Measurements from ENCODE around the gene HSD11B1. TPM values are rescaled to one million over a fixed set of nuclear protein-coding genes. Genes with fewer than 3 reads are reported as not detected.

The HSD11B1 gene
- total RNA-seq, 1 donor, result 0.10 TPM

DNA sequence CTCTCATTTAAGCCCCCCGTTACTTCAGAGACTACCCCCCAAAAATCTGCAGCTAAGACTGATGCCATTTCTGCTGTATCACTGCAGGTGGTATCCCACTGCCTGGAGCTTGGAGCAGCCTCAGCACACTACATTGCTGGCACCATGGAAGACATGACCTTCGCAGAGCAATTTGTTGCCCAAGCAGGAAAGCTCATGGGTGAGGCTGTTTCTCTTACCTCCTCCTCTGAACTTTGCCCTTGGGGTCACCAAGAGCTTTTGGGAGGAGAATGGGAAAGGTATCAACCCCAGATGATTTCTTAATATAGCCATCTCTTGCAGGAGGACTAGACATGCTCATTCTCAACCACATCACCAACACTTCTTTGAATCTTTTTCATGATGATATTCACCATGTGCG, 2.0 kb downstream of the HSD11B1 start:
- H3K27me3 ChIP-seq (ENCODE audit: insufficient read depth, low read length), result no peaks in the 10 kb centered on the region
- H3K4me3 ChIP-seq (ENCODE audit: low read length), result no peak overlapping the region
- no peaks in the 10 kb centered on the region for H3K9me3 ChIP-seq (ENCODE audit: low read depth, low read length)
- peaks cover 15% of the 10 kb centered on the region for H3K4me1 ChIP-seq (ENCODE audit: insufficient read depth, low read length)

DNA sequence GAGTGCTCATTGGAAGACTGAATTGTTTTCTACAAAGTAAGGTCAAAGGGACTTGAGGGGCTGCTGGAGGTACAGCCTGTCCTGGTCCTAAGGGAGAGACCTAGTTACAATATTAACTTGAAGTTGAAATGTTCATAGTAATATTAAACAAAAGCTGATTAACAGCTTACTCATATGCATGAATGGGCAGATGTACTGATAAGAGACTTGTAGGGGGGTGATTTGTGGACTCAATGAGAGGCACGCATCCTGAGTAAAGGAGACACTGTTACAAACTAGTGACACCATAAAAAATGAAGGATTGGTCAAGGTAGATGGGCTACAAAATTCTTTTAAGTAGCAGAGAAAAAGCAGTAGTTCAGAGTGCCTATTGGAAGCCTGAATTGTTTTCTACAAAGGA, 2.7 kb downstream of the HSD11B1 start:
- Histone ChIP-seq H3K9me3 (ENCODE audit: low read depth, low read length) (no peaks in the 10 kb centered on the region), H3K4me3 (ENCODE audit: low read length) (no peak overlapping the region), H3K27me3 (ENCODE audit: insufficient read depth, low read length) (no peaks in the 10 kb centered on the region), H3K4me1 (ENCODE audit: insufficient read depth, low read length) (peaks cover 15% of the 10 kb centered on the region)

DNA sequence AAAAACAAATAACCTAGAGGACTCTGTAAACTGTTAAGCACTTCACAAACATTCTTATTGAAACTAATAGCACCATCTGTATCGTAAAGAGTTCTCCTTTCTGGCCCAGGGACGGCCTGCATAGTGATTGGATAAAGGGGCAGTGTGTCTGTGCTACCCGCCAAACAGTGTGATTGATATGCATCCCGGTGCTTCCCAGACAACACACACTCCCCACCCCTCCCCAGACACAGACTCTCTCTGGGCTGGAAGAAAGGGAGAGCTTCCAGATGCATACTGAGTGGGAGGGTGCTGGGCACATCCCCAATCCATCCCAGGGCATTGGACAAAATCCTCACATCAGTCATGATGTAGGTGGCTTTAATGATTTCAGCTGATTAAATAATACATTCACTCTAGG, 3.7 kb downstream of the HSD11B1 start:
- Histone ChIP-seq H3K9me3 (ENCODE audit: low read depth, low read length) (no peaks in the 10 kb centered on the region), H3K4me3 (ENCODE audit: low read length) (no peak overlapping the region), H3K27me3 (ENCODE audit: insufficient read depth, low read length) (no peaks in the 10 kb centered on the region), H3K4me1 (ENCODE audit: insufficient read depth, low read length) (peaks cover 15% of the 10 kb centered on the region)

GRCh38 chr1:209710093-209710492, 5.4 kb downstream of the HSD11B1 start:
- no peak overlapping the region for H3K4me3 ChIP-seq (ENCODE audit: low read length)
- no peaks in the 10 kb centered on the region for H3K4me1 ChIP-seq (ENCODE audit: insufficient read depth, low read length)

DNA sequence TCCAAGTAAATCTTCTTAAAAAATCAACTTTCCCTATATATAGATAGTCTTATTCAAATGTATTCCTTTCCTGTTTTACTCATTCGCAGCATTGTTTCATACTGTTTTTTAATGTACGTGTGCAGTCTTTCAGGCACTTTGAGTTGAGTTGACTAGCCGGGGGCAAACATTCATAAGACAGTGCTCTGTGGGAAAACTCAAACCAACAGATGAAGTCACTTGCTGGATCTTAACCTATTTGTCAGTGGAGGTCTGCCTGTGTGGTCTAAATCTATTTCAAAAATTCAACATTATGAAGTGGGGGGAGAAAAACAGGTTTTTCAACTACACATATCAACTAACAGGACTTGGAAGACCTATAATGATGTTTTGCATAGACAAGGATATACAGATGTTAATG, 6.2 kb downstream of the HSD11B1 start:
- Histone ChIP-seq H3K4me3 (ENCODE audit: low read length) (no peak overlapping the region), H3K4me1 (ENCODE audit: insufficient read depth, low read length) (no peaks in the 10 kb centered on the region), H3K9me3 (ENCODE audit: low read depth, low read length) (no peaks in the 10 kb centered on the region), H3K27me3 (ENCODE audit: insufficient read depth, low read length) (no peaks in the 10 kb centered on the region)

More at GRCh38 chr1:209710093-209710492, 5.4 kb downstream of the HSD11B1 start:
- Histone ChIP-seq H3K9me3 (ENCODE audit: low read depth, low read length) (no peaks in the 10 kb centered on the region), H3K27me3 (ENCODE audit: insufficient read depth, low read length) (no peaks in the 10 kb centered on the region)

DNA sequence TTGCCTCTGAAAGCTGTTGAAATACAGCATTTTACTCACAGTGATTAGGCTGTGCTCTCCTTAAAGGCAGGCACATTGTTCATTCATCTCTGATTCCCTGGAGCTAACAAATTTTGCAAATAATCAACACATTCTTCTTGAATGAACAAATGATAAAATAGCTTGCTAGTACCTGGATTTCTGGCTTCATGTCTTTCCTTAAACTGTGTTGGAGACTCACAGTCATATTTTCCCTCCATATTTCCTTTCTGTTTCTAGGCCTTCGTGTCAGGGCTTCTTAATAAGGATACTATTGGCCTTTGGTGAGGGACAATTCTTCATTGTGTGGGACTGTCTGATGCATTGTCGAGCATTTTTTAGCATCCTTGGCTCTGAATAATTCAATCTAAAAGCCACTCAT, 9.7 kb downstream of the HSD11B1 start:
- Histone ChIP-seq H3K9me3 (ENCODE audit: low read depth, low read length) (no peaks in the 10 kb centered on the region), H3K4me1 (ENCODE audit: insufficient read depth, low read length) (no peaks in the 10 kb centered on the region), H3K27me3 (ENCODE audit: insufficient read depth, low read length) (no peaks in the 10 kb centered on the region), H3K4me3 (ENCODE audit: low read length) (no peak overlapping the region)

- no peaks in the 10 kb centered on the region for H3K9me3 ChIP-seq (ENCODE audit: low read depth, low read length)
- no peak overlapping the region for H3K4me3 ChIP-seq (ENCODE audit: low read length)
- no peaks in the 10 kb centered on the region for H3K4me1 ChIP-seq (ENCODE audit: insufficient read depth, low read length)
- no peaks in the 10 kb centered on the region for H3K27me3 ChIP-seq (ENCODE audit: insufficient read depth, low read length)
These were observed 10.7 kb downstream of the HSD11B1 start for GRCh38 chr1:209715314-209715713.

DNA sequence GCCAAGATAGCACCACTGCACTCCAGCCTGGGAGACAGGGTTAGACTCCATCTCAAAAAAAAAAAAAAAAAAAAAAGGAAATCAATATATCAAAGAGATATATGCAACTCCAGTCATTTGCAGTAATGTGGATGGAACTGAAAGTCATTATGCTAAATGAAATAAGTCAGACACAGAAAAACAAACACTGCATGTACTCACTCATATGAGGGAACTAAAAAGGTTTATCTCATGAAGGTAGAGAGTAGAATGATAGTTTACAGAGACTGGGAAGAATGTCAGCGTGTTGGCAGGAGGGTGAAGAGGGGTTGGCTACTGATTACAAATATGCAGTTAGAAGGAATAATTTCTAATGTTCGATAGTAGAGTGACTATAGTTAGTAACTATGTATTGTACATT, 13.2 kb downstream of the HSD11B1 start:
- no peak overlapping the region for H3K4me3 ChIP-seq (ENCODE audit: low read length)
- H3K4me1 ChIP-seq (ENCODE audit: insufficient read depth, low read length), result no peaks in the 10 kb centered on the region
- no peaks in the 10 kb centered on the region for H3K27me3 ChIP-seq (ENCODE audit: insufficient read depth, low read length)
- no peaks in the 10 kb centered on the region for H3K9me3 ChIP-seq (ENCODE audit: low read depth, low read length)

DNA sequence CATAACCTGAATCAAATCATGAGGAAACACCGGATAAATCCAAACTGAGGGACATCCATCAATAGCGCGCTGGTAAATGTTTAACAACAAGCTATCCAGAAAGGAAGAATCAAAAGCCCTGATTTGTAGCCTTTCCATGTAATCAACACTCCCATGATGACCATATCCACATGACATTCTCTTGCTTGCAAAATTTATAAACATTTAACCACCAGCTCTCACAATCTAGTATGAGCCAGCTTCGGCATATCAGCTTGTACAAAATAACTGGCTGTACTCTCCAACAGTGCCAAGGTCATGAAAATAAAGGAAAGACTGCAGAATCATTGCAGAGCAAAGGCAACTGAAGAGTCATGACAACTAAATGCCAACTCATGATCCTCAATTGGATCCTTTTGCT, 15.7 kb downstream of the HSD11B1 start:
- Histone ChIP-seq H3K27me3 (ENCODE audit: insufficient read depth, low read length) (no peaks in the 10 kb centered on the region), H3K9me3 (ENCODE audit: low read depth, low read length) (no peaks in the 10 kb centered on the region), H3K4me3 (ENCODE audit: low read length) (no peak overlapping the region), H3K4me1 (ENCODE audit: insufficient read depth, low read length) (no peaks in the 10 kb centered on the region)

DNA sequence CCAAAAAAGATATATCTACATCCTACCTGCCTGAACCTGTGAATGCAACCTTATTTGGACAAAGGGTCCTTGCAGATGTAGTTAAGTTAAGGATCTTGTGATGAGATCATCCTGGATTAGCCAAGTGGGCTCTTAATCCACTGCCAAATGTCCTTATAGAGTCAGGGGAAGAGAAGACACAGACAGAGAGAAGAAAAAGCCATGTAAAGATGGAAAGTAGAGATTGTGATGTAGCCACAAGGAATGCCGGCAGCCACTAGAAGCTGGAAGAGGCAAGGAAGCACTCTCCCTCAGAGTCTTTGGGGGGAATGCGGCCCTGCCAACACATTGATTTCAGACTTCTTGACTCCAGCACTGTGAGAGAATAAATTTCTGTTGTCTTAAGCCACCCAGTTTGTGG, 16.2 kb downstream of the HSD11B1 start:
- H3K27me3 ChIP-seq (ENCODE audit: insufficient read depth, low read length), result no peaks in the 10 kb centered on the region
- H3K4me1 ChIP-seq (ENCODE audit: insufficient read depth, low read length), result no peaks in the 10 kb centered on the region
- H3K4me3 ChIP-seq (ENCODE audit: low read length), result no peak overlapping the region
- H3K9me3 ChIP-seq (ENCODE audit: low read depth, low read length), result no peaks in the 10 kb centered on the region

- Histone ChIP-seq H3K9me3 (ENCODE audit: low read depth, low read length) (no peaks in the 10 kb centered on the region), H3K4me1 (ENCODE audit: insufficient read depth, low read length) (no peaks in the 10 kb centered on the region), H3K27me3 (ENCODE audit: insufficient read depth, low read length) (no peaks in the 10 kb centered on the region), H3K4me3 (ENCODE audit: low read length) (no peak overlapping the region)
These were observed 16.7 kb downstream of the HSD11B1 start for GRCh38 chr1:209721323-209721722.

DNA sequence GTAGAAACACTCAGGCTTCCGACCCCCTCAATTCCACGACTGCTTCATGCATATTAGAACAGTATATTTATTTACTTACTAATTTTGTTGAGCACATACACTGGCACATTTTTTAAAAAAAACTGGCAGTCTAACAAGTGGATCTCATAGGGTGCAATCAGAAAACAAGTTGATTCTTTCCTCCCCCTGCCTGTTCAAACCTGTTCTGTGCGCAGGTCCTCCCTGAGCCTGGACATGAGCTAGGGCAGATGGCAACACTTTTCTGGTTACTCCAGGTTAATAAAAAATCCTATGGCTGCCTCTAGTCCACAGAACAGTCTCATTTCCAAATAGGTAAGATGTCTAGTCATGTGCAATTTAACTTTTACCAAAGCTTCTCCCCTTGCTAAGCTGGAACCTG, 18.6 kb downstream of the HSD11B1 start:
- H3K4me1 ChIP-seq (ENCODE audit: insufficient read depth, low read length), result no peaks in the 10 kb centered on the region
- no peak overlapping the region for H3K4me3 ChIP-seq (ENCODE audit: low read length)
- no peaks in the 10 kb centered on the region for H3K27me3 ChIP-seq (ENCODE audit: insufficient read depth, low read length)
- H3K9me3 ChIP-seq (ENCODE audit: low read depth, low read length), result no peaks in the 10 kb centered on the region

- Histone ChIP-seq H3K4me3 (ENCODE audit: low read length) (no peak overlapping the region), H3K4me1 (ENCODE audit: insufficient read depth, low read length) (no peaks in the 10 kb centered on the region), H3K27me3 (ENCODE audit: insufficient read depth, low read length) (no peaks in the 10 kb centered on the region), H3K9me3 (ENCODE audit: low read depth, low read length) (no peaks in the 10 kb centered on the region)
These were observed 19.4 kb downstream of the HSD11B1 start for GRCh38 chr1:209723756-209724693.

DNA sequence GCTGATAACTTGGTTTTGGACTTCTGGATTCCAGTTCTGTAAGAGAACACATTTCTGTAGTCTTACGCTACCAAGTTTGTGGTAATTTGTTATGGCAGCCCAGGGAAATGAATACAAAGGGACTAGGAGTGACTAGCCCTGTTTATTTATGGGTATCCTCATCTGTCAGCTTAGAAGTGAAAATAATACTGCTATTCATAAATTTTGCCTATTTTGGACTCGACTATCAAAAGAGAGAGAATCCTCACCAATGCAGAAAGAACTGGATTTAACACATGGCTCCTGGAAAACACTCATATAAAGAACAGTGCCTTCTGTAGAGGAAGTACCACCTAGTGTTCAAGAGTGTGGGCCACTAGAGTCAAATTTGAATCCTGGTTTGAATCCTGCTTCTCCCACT, 22.6 kb downstream of the HSD11B1 start:
- Histone ChIP-seq H3K9me3 (ENCODE audit: low read depth, low read length) (no peaks in the 10 kb centered on the region), H3K4me1 (ENCODE audit: insufficient read depth, low read length) (no peaks in the 10 kb centered on the region), H3K27me3 (ENCODE audit: insufficient read depth, low read length) (no peaks in the 10 kb centered on the region), H3K4me3 (ENCODE audit: low read length) (no peak overlapping the region)

GRCh38 chr1:209727785-209728184, 23.1 kb downstream of the HSD11B1 start:
- Histone ChIP-seq H3K4me1 (ENCODE audit: insufficient read depth, low read length) (no peaks in the 10 kb centered on the region), H3K27me3 (ENCODE audit: insufficient read depth, low read length) (no peaks in the 10 kb centered on the region), H3K9me3 (ENCODE audit: low read depth, low read length) (no peaks in the 10 kb centered on the region), H3K4me3 (ENCODE audit: low read length) (no peak overlapping the region)

DNA sequence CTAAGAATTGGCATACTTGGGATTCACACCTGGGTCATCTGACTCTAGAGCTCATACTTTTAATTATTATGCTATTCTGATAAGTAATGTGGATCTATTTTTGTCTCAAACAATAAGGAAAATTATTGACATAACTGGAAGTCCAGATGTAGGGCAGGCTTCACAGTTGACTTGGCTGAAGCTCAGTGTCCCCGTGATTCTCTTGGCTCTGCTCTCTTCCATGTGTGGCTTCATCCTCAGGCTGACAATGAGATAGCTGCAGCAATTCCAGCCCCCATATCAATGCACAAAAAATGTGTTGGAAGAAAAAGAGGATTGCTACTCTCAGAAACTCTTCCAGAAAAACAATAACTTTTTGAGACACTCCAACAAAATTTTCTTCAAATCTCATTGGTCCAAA, 23.8 kb downstream of the HSD11B1 start:
- Histone ChIP-seq H3K27me3 (ENCODE audit: insufficient read depth, low read length) (no peaks in the 10 kb centered on the region), H3K4me3 (ENCODE audit: low read length) (no peak overlapping the region), H3K4me1 (ENCODE audit: insufficient read depth, low read length) (peaks cover under 1% of the 10 kb centered on the region), H3K9me3 (ENCODE audit: low read depth, low read length) (no peaks in the 10 kb centered on the region)

Measured in mononuclear cell (primary cell).